Glutamatergic neuron (in vitro differentiated cells): Measurements from ENCODE around the gene NUDT14. TPM values are rescaled to one million over a fixed set of nuclear protein-coding genes. Genes with fewer than 3 reads are reported as not detected.

Experiments
- DNase-seq: peaks from one replicate; pipeline ENCODE4 v3.0.0; 2022
- H3K27ac Mint-ChIP-seq: one replicate; pipeline ENCODE4 v1.8.0; 2020; ENCODE audit warnings: mild to moderate bottlenecking, mixed read lengths, inconsistent platforms; ENCODE audit not compliant: unreplicated experiment
- H3K27me3 Mint-ChIP-seq: one replicate; pipeline ENCODE4 v1.8.0; 2020; ENCODE audit warnings: mild to moderate bottlenecking, moderate library complexity, mixed read lengths, inconsistent platforms; ENCODE audit not compliant: unreplicated experiment
- H3K36me3 Mint-ChIP-seq: one replicate; pipeline ENCODE4 v1.8.0; 2020; ENCODE audit warnings: mild to moderate bottlenecking, mixed read lengths, inconsistent platforms; ENCODE audit not compliant: unreplicated experiment
- H3K4me1 Mint-ChIP-seq: one replicate; pipeline ENCODE4 v1.8.0; 2020; ENCODE audit warnings: mild to moderate bottlenecking, low read depth, mixed read lengths, inconsistent platforms; ENCODE audit not compliant: unreplicated experiment
- H3K4me3 Mint-ChIP-seq: one replicate; pipeline ENCODE4 v1.8.0; 2020; ENCODE audit warnings: mild to moderate bottlenecking, mixed read lengths, inconsistent platforms; ENCODE audit not compliant: unreplicated experiment
- H3K9me3 Mint-ChIP-seq: one replicate; pipeline ENCODE4 v1.8.0; 2020; ENCODE audit warnings: mild to moderate bottlenecking, moderate library complexity, mixed read lengths, inconsistent platforms; ENCODE audit not compliant: unreplicated experiment
- total RNA-seq: library from RNA; stranded (reverse); fragmentation: NEBNext Ultra II Directional; extraction: Animal tissue kit (Norgen Biotek cat#: 25700); gene quantifications from one replicate; pipeline ENCODE4 v1.2.1, GENCODE V29; 2021; ENCODE audit not compliant: unreplicated experiment
- TF ChIP-seq, protein P1 (sequence below): fragments of 200-600 bp; sonication (generic); IDR thresholded peaks from one replicate; pipeline ENCODE4 v1.5.0; 2021; ENCODE audit not compliant: partially characterized antibody, unreplicated experiment

Gene NUDT14
- total RNA-seq, 1 donor from 2014 or later: 114 TPM

DNA sequence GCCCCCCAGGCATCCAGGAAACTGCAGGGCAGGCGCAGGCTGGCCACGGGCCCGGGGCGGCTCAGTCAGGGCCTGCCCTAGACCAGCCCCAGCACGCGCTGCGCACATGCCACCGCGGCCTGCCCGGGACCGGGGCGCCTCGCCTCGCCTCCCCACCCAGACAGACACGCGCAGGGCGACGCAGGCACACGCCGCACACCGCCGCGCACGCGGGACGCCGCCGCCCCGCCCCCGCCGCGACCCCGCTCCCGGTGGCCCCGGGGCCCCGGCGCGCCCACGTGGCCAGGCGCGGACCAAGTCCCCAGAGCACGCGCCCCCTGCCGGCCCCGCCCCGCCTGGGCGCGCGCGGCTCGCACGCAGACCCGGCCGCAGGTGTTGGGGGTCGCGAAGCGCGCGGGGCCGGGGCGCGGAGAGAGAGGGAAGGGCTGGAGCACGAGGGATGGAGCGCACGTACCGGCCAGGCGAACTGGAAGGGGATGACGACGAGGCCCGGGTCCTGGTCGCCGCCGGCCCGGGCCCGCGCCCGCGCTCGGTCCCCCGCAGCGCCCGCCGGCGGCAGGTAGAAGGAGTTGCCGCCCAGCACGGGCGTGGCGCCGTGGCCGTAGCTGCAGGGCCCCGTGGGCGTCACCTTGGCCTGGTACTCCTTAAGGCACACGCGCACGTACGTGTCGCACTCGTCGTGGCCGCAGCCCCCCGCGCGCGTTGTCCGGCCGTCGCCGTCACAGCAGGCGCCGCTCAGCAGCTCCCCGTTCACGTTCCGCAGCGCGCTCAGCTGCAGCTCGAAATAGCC, 13.6 kb downstream of the NUDT14 start:
- H3K27ac Mint-ChIP-seq: no peak overlapping the region
- peaks cover 11% of the 10 kb centered on the region for H3K27me3 Mint-ChIP-seq
- peak overlapping the region; percentile 68 for H3K4me3 Mint-ChIP-seq
- peaks cover 9% of the 10 kb centered on the region for H3K9me3 Mint-ChIP-seq
- H3K36me3 Mint-ChIP-seq: no peaks in the 10 kb centered on the region
- H3K4me1 Mint-ChIP-seq: peaks cover 9% of the 10 kb centered on the region
- TF ChIP-seq, protein P1, sequence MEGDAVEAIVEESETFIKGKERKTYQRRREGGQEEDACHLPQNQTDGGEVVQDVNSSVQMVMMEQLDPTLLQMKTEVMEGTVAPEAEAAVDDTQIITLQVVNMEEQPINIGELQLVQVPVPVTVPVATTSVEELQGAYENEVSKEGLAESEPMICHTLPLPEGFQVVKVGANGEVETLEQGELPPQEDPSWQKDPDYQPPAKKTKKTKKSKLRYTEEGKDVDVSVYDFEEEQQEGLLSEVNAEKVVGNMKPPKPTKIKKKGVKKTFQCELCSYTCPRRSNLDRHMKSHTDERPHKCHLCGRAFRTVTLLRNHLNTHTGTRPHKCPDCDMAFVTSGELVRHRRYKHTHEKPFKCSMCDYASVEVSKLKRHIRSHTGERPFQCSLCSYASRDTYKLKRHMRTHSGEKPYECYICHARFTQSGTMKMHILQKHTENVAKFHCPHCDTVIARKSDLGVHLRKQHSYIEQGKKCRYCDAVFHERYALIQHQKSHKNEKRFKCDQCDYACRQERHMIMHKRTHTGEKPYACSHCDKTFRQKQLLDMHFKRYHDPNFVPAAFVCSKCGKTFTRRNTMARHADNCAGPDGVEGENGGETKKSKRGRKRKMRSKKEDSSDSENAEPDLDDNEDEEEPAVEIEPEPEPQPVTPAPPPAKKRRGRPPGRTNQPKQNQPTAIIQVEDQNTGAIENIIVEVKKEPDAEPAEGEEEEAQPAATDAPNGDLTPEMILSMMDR: peak; percentile 37
- peak; percentile 63 for DNase-seq

DNA sequence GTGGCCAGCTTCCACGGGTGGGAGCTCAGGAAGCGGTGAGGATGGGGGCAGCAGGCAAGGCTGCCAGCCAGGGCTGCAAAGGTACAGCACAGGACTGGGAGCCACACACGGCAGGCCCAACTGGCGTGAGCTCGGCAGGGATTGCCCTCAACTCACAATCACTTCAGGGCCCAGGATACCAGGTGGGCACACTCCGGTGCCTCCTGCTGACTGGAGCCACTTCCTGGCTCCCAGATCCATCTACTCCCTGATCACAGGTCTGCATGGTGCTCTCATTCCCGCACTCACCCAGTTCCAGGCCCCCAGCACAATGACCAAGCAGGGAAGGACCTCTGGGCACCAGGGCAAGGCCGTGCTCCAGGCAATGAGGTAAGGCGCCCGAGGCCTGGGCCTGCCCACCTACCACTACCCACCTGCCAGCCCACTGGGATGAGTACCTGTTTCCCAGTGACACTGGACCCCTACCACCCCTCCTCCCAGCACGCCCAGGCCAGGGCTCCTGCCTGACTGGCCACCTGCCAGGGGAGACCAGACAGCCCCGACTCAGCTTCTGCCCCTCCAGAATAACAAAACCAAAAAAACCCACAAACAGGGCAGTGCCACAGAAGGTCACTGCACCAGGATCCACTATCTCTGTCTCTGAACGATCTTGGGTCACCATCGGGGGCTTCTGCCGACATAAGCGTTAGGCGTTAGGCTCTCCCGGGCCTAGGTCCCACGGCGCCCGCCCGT, 14.4 kb downstream of the NUDT14 start:
- no peak overlapping the region for H3K27ac Mint-ChIP-seq
- H3K4me3 Mint-ChIP-seq: peak overlapping the region; percentile 68
- peaks cover 11% of the 10 kb centered on the region for H3K27me3 Mint-ChIP-seq
- no peaks in the 10 kb centered on the region for H3K36me3 Mint-ChIP-seq
- H3K9me3 Mint-ChIP-seq: peaks cover 9% of the 10 kb centered on the region
- TF ChIP-seq, protein P1: no peak
- DNase-seq: no peak
- peaks cover 7% of the 10 kb centered on the region for H3K4me1 Mint-ChIP-seq

DNA sequence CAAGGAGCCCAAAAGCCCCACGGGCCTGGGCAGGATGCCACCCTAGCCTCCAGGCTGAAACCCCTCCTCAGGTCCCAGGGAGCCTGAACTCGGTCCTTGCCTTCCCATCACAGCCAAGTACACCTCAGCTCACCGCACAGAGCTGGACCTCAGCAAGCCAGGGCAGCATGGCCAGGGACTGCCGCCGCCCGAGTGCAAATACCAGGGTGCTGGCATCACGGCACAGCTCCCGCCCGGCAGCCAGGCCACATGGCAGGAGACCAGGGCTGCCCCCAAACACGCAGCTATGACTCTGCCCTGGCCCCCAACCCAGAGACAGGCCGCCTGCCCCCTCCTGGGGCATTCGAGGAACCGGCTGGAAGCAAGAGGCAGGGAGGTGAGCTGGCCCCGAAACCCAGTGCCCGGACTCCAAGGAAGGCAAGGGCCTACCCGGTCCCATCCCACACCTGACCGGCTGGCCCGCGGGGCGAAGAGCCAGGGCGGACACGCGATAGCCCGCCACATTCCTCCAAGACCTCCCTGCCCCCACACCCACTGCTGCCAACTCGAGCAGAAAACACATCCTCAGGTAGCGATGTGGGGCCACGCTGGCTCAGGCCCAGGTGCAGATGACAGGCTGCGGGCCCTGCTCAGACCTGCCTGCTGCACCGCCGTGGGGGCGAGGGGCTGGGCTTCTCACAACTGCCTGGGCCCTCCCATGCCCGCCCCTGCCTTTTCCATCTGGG, 15.2 kb downstream of the NUDT14 start:
- TF ChIP-seq, protein P1: no peak
- Mint-ChIP-seq H3K4me3 (no peak overlapping the region), H3K9me3 (peaks cover 9% of the 10 kb centered on the region)

GRCh38 chr14:105165134-105165704, 15.9 kb downstream of the NUDT14 start:
- peaks cover 6% of the 10 kb centered on the region for H3K4me1 Mint-ChIP-seq
- H3K9me3 Mint-ChIP-seq: peaks cover 9% of the 10 kb centered on the region
- no peak overlapping the region for H3K27ac Mint-ChIP-seq
- no peaks in the 10 kb centered on the region for H3K36me3 Mint-ChIP-seq
- DNase-seq: no peak
- peaks cover 12% of the 10 kb centered on the region for H3K27me3 Mint-ChIP-seq
- H3K4me3 Mint-ChIP-seq: no peak overlapping the region
- TF ChIP-seq, protein P1: no peak

More for the DNA sequence above, 15.2 kb downstream of the NUDT14 start:
- H3K36me3 Mint-ChIP-seq: no peaks in the 10 kb centered on the region
- H3K27me3 Mint-ChIP-seq: peaks cover 11% of the 10 kb centered on the region
- peaks cover 6% of the 10 kb centered on the region for H3K4me1 Mint-ChIP-seq
- no peak overlapping the region for H3K27ac Mint-ChIP-seq
- DNase-seq: no peak
